IPS-18c (cell line): ENCODE results near the gene LSAMP.
"Not testable (repeated sequence)": the region's sequence is repeated elsewhere in the genome, so short reads cannot be mapped to it uniquely, and the experiment has no call there.

ENCODE experiments used
- H3K4me3 ChIP-seq: 2 replicates; pipeline ENCODE4 v1.7.0; 2013; ENCODE audit warnings: low read depth, mild to moderate bottlenecking, low read length, moderate library complexity; ENCODE audit not compliant: insufficient read depth
- H3K9me3 ChIP-seq: one replicate; pipeline ENCODE4 v1.6.1; 2013; ENCODE audit warnings: mild to moderate bottlenecking, low read length, moderate library complexity; ENCODE audit not compliant: control insufficient read depth, insufficient read depth

LSAMP gene

GRCh38 chr3:116077059-116077458, 368.2 kb downstream of the LSAMP start:
- Histone ChIP-seq H3K4me3 (no peak overlapping the region), H3K9me3 (no peaks in the 10 kb centered on the region)

GRCh38 chr3:116070516-116071278, 374.6 kb downstream of the LSAMP start:
- not testable (repeated sequence) for H3K9me3 ChIP-seq, H3K4me3 ChIP-seq

- Histone ChIP-seq H3K4me3 (no peak overlapping the region), H3K9me3 (no peaks in the 10 kb centered on the region)
Measured at GRCh38 chr3:116070061-116070460, 375.2 kb downstream of the LSAMP start.

- no peaks in the 10 kb centered on the region for H3K9me3 ChIP-seq
- H3K4me3 ChIP-seq = no peak overlapping the region
Measured at GRCh38 chr3:116069024-116069423, 376.3 kb downstream of the LSAMP start.

- no peaks in the 10 kb centered on the region for H3K9me3 ChIP-seq
- H3K4me3 ChIP-seq = no peak overlapping the region
Measured at GRCh38 chr3:116067326-116067725, 378.0 kb downstream of the LSAMP start.

GRCh38 chr3:116065501-116065900, 379.8 kb downstream of the LSAMP start:
- H3K4me3 ChIP-seq = no peak overlapping the region
- no peaks in the 10 kb centered on the region for H3K9me3 ChIP-seq

DNA sequence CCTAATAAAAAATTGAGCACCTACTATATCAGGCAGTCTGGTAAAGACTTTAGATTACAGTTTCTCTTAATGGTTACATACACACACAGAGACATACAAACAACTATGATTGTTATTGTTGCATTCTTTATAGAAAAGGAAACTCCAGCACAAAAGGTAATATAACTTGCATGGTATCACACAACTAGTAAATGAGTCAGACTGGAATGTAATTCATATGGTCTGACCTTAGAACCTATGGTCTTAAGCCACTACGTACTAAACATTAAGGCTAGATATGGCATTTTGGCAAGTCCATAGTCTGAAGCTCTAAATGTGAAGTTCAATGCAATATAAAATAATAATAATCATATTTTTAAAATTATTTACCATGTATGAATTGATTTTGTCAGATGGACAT, 380.6 kb downstream of the LSAMP start:
- no peak overlapping the region for H3K4me3 ChIP-seq
- no peaks in the 10 kb centered on the region for H3K9me3 ChIP-seq

DNA sequence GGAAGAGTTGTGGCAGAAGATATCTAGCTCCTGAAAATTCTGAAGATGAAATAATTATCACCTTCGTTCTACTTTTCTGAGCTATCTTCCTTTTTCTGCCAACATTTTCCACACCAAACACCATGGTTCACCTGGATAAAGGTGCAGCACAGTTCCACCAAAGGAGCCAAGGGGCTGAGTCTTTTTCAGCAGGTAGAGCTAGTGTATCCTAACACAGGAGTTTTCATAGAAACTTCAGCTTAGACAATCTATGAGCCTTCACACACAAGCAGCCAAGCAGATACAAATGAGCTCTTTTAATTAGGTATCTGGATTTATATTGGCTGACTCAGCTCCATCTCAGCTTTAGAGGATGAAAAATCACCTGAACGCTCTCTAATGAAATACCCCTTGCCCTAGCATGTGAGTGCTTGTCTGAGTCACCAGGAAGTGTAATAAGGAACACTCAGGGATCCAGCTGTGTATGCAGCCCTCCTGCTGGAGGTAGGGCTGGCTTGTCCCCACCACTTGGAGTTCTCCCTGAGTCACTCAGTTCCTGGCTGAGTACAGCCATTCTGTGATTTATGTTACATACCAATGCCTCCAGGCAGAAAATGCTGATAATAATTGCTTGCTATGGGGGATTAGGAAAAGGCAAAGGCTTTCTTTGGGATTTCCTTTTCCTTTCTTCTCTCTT, 385.7 kb downstream of the LSAMP start:
- Histone ChIP-seq H3K9me3 (no peaks in the 10 kb centered on the region), H3K4me3 (no peak overlapping the region)

DNA sequence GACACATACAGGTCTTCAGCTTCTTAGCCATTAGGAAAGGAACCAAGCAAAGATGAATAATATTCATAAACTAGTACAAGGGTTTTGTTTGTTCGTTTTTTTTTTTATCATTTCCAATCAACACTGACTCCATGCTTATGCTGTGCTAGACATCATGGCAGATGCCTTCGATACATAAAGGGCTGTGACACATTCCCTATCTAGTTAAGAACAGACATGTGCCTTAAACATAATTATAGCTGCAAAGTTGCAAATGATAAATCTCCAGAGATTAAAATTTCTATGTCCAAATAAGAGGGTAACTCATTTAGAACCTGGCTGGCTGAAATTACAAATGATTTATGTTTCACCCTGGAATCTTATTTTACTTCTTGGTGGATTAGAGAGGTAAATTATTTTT, 386.4 kb downstream of the LSAMP start:
- no peak overlapping the region for H3K4me3 ChIP-seq

DNA sequence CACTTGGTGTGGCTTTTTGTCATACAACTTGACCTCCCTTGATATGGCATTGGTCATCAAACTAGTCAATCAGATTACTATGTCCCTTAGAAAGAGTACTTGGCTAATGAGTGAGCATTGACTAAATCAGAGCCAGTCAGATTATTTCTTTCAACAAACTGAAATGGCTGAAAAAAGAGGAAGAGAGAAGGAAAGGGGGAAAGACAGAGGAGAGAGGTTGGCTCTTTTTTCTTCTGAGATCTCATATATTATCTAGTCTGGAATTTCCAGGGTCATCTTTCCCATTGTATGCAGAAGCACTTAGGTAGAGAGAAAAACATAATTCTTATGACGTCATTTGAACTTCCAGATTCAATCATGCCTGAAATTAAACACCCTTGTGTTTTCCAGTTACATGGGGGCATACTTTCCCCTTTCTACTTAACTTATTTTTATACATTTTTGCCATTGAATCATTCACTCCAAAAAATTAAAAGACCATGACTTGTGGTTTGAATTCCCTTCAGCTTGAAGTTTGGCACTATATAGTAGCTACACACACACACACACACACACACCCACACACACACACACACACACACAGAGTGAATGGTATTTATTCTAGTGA, 387.8 kb downstream of the LSAMP start:
- no peak overlapping the region for H3K4me3 ChIP-seq
- H3K9me3 ChIP-seq = no peaks in the 10 kb centered on the region

More for the DNA sequence above, 386.4 kb downstream of the LSAMP start:
- H3K9me3 ChIP-seq = no peaks in the 10 kb centered on the region

GRCh38 chr3:116056280-116056679, 389.0 kb downstream of the LSAMP start:
- no peaks in the 10 kb centered on the region for H3K9me3 ChIP-seq
- H3K4me3 ChIP-seq = no peak overlapping the region

- Histone ChIP-seq H3K4me3 (no peak overlapping the region), H3K9me3 (no peaks in the 10 kb centered on the region)
Measured at GRCh38 chr3:116053017-116053416, 392.3 kb downstream of the LSAMP start.

DNA sequence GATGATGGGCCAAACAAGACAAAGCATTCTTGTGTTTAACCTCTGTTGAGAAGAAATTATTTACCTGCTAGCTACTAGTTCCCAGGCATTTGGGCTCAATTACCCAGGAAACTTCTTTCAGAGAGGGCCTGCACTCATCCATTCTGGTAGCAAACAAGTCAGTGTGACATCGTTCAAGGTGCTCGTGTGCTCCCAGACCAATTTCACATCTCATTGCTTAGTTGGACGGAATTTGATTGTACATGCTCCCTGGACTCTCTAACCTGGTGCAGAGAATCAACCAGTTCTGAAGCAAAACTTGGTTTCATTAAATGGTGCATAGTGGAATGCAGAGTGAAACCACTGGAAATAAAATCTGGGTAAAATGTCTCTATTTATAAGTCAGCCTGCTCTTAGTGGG, 392.7 kb downstream of the LSAMP start:
- no peak overlapping the region for H3K4me3 ChIP-seq
- no peaks in the 10 kb centered on the region for H3K9me3 ChIP-seq

DNA sequence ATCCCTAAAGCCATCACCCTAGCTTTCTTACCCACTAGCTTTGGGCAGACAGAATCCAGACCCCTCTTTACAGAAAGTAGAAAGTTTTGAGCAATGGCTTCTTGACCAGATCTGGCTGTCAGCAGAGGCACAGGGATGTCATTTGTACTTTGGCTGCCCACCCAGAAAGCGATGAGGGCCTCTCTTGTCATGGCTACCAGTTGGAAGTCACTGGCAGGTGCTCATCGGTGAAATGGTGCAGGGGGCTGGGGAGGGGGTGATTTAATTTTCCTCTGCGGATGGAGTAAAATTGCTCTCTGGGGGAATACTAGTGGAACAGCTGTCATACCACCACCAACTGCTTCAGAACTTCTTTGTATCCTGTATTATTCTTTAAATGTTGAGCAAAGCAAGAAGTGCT, 393.7 kb downstream of the LSAMP start:
- H3K4me3 ChIP-seq = no peak overlapping the region
- no peaks in the 10 kb centered on the region for H3K9me3 ChIP-seq

DNA sequence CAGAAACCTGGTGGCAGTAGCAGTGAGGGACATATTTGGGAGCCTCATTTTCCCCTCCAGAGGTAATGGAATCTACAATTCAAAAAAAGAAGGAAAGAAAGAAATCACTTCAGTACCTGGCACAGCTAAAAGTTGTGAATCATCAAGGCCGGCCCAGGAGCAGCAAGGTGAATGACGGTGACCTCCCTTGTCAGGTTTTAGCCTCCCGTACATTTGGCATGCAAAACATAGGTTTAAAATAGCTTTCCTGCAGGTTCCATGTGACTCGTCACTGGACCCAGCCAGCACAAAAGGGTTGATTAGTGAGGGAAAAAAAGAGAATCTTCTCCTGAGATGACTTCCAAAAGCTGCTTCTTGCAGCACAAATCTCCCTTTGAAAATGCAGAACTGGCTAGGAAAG, 394.2 kb downstream of the LSAMP start:
- Histone ChIP-seq H3K9me3 (no peaks in the 10 kb centered on the region), H3K4me3 (no peak overlapping the region)

GRCh38 chr3:116050311-116050915, 394.9 kb downstream of the LSAMP start:
- H3K9me3 ChIP-seq = no peaks in the 10 kb centered on the region
- no peak overlapping the region for H3K4me3 ChIP-seq

DNA sequence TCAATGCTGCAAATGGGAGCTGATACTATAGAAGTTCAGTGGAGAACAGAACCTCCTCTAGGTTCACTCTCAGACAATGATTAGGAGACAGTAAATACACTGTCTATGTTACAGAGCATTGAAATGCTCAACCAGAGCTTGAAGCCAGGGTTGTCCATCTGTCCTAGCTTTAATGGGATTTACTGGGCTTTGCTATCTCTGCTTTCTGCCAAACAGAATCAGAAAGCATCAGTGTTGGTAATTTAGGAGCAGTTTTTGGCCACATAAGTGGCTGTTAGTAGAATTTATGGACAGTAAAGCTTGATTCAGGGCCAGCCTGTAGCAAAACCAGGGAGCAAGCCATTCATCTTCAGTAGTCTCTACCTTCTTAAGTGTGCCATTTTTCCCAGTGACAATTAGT, 396.3 kb downstream of the LSAMP start:
- no peaks in the 10 kb centered on the region for H3K9me3 ChIP-seq
- H3K4me3 ChIP-seq = no peak overlapping the region

DNA sequence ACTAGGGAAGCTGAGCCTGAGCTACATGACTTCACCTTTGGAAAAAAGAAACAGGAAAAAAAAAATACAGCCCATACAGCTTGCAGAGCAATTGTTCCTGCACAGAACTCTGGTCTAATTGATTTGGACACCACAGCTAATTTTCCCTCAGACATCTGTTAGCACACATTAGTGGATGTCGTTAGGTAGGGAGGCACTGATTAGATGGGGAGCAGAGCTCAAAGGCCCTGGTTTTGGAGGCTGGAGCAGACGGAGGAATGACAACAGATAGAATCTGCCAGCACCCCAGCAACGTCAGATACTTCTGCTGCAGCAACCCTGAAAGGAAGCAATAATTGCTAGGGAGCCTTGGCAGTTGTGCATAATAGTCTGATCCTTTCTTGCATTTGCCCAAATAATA, 398.9 kb downstream of the LSAMP start:
- H3K9me3 ChIP-seq = no peaks in the 10 kb centered on the region
- no peak overlapping the region for H3K4me3 ChIP-seq
